Skeletal muscle tissue (tissue), 4 donors: Measurements from ENCODE around the gene TANC1. TPM values are rescaled to one million over a fixed set of nuclear protein-coding genes. Genes with fewer than 3 reads are reported as not detected.

Experiments
- H3K27ac ChIP-seq: one replicate; pipeline ENCODE4 v1.7.0; 2013; ENCODE audit warnings: mild to moderate bottlenecking, low read depth, low read length, inconsistent platforms
- H3K27me3 ChIP-seq, 3 donors: one replicate each; pipeline ENCODE4 v1.7.0; 2013; ENCODE audit warnings: low read length in 3 of 3; ENCODE audit not compliant: control insufficient read depth in 3 of 3, insufficient read depth in 3 of 3
- H3K36me3 ChIP-seq, 3 donors: one replicate each; pipeline ENCODE4 v1.7.0; 2013; ENCODE audit warnings: low read length in 3 of 3; ENCODE audit not compliant: control insufficient read depth in 3 of 3, insufficient read depth in 3 of 3
- H3K4me1 ChIP-seq, 3 donors: one replicate each; pipeline ENCODE4 v1.7.0; 2013; ENCODE audit warnings: low read length in 3 of 3, mild to moderate bottlenecking in 3 of 3; ENCODE audit not compliant: control insufficient read depth in 3 of 3, insufficient read depth in 3 of 3
- H3K4me3 ChIP-seq, 3 donors: one replicate each; pipeline ENCODE4 v1.7.0; 2013; ENCODE audit warnings: low read length in 3 of 3
- H3K9ac ChIP-seq, 3 donors: one replicate each; pipeline ENCODE4 v1.7.0; 2013; ENCODE audit warnings: low read length in 3 of 3, mild to moderate bottlenecking in 3 of 3, moderate library complexity in 2 of 3, low read depth in 1 of 3
- H3K9me3 ChIP-seq, 3 donors: one replicate each; pipeline ENCODE4 v1.7.0; 2013; ENCODE audit warnings: low read length in 3 of 3; ENCODE audit not compliant: control insufficient read depth in 3 of 3
- total RNA-seq: library from RNA; depleted of rRNA; stranded (reverse); fragments of >200 nt; gene quantifications from one replicate; pipeline ENCODE4 v1.2.3, GENCODE V29; 2014
- donor health status: Osteomylitis.

The TANC1 gene
- total RNA-seq, 1 donor from 2014 or later = 38.1 TPM

GRCh38 chr2:159003555-159003954 is 35.1 kb downstream of the TANC1 start:
- H3K27ac ChIP-seq = no peak overlapping the region
- no peaks in the 10 kb centered on the region for H3K36me3 ChIP-seq
- peaks cover 1 to 3% (median 2%) of the 10 kb centered on the region in 3 donors for H3K4me1 ChIP-seq
- H3K4me3 ChIP-seq = no peak overlapping the region
- H3K9ac ChIP-seq = no peak overlapping the region
- no peaks in the 10 kb centered on the region for H3K27me3 ChIP-seq
- no peaks in the 10 kb centered on the region for H3K9me3 ChIP-seq

GRCh38 chr2:159004849-159005248 is 36.4 kb downstream of the TANC1 start:
- H3K27me3 ChIP-seq = no peaks in the 10 kb centered on the region
- H3K36me3 ChIP-seq = no peaks in the 10 kb centered on the region
- H3K27ac ChIP-seq = no peak overlapping the region
- no peak overlapping the region for H3K9ac ChIP-seq
- H3K4me3 ChIP-seq = no peak overlapping the region
- H3K4me1 ChIP-seq = no peaks in the 10 kb centered on the region
- H3K9me3 ChIP-seq = no peaks in the 10 kb centered on the region

DNA sequence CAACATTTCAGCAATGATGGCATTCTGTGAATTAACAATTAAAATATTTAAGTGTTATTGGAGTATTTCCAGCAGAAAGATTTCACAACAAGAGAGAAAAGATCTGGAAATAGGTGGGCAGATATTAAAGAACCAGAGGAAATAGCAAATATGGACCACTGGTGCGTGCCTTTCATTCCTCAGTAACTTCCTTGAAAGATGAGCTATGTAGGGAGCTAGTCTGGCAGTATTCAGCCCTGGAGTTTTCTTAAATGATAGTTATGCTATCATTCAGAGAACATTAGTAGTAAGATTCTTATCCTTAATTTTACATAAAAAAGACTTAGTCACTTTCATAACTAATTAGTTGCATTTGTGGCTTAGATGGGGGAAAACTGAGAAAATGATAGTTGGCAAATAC is 41.5 kb downstream of the TANC1 start:
- Histone ChIP-seq H3K4me1 (peaks cover 4 to 7% (median 4%) of the 10 kb centered on the region in 3 donors), H3K4me3 (no peak overlapping the region), H3K9ac (no peak overlapping the region), H3K27me3 (no peaks in the 10 kb centered on the region), H3K36me3 (no peaks in the 10 kb centered on the region), H3K9me3 (no peaks in the 10 kb centered on the region), H3K27ac (no peak overlapping the region)

DNA sequence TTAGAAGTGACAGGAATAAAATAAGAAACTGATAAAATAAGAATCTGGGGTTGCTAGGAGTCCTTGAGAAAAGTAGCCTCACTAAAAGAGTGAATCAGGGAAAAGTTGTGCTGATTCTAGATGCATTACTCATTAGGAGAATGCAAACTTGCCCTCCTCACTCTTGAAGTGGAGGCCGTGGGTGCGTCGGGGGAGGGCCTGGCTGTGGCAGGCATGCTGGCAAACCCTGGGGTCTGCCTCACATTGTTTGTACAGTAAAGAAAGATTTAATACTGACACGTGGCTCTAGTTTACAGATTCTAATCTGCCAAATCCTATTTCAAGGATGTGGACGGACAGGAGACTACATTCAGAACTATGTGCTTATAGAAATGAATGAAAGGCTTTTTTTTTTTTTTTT is 41.9 kb downstream of the TANC1 start:
- H3K9me3 ChIP-seq = no peaks in the 10 kb centered on the region
- no peak overlapping the region for H3K9ac ChIP-seq
- H3K36me3 ChIP-seq = no peaks in the 10 kb centered on the region
- H3K27ac ChIP-seq = no peak overlapping the region
- peaks cover 4 to 7% (median 4%) of the 10 kb centered on the region in 3 donors for H3K4me1 ChIP-seq
- H3K27me3 ChIP-seq = no peaks in the 10 kb centered on the region
- no peak overlapping the region for H3K4me3 ChIP-seq

DNA sequence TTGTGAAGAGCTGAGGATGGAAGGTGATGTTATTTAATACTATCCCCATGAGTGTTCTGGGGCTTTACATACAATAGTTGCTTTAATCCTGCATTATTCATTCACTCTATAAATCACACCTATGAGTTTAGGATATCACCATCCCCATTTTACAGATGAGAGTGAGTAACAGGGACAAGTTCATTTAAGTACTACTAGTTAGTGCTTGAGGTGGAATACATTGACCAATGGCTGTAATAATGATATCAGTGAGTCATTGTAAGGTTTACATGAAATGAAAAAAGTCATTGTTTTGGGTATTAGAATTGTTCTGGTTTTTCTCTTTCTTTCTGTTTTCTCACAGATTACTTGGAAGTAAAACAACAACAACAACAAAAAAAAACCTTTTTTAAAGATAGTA is 42.5 kb downstream of the TANC1 start:
- Histone ChIP-seq H3K27me3 (no peaks in the 10 kb centered on the region), H3K9me3 (peaks cover 0 to 5% (median 0%) of the 10 kb centered on the region in 3 donors), H3K9ac (no peak overlapping the region), H3K27ac (no peak overlapping the region), H3K4me1 (peaks cover 4 to 7% (median 4%) of the 10 kb centered on the region in 3 donors), H3K36me3 (no peaks in the 10 kb centered on the region), H3K4me3 (no peak overlapping the region)

DNA sequence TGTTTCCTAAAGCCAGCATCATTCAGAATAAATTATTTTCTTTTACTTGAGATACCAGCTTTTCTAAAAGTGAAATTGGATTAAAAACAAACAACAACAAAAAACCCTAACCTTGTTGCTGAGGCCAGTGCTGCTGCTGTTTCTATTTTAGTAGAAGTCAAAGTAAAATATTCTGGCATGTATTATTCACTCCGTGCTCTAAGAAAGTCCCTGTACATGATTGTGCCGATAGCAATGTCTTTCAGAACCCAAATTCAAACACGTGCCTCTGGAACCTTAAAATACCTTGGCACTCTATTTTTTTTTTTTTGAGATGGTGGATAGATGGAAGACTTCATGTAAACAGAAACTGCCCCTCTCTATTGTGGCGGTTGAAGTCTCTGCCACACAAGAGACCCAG is 43.7 kb downstream of the TANC1 start:
- Histone ChIP-seq H3K27me3 (no peaks in the 10 kb centered on the region), H3K4me3 (peak overlapping the region in 1 of 3 donors; percentile 59), H3K36me3 (no peaks in the 10 kb centered on the region), H3K9ac (peak overlapping the region in 1 of 3 donors; percentile 28), H3K9me3 (peaks cover 0 to 5% (median 0%) of the 10 kb centered on the region in 3 donors), H3K4me1 (peaks cover 4 to 7% (median 4%) of the 10 kb centered on the region in 3 donors), H3K27ac (no peak overlapping the region)

DNA sequence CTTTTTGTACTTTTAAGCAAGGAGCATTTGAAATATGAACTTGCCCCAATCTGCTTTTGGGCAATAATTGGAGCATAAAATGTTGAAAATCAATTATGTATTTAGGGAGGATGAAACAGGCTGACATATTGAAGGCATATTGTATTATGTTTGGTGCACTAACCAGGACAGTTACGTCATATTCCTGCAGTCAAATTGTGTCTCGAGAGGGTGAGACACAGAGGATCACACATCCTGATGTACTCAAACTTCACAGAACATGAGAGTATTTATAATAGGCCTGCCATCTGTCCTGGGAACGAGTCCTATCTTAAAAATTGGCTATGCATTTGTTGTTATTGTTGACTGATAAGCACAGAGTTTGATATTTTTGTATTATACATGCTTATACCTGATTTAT is 44.7 kb downstream of the TANC1 start:
- Histone ChIP-seq H3K9ac (no peak overlapping the region), H3K4me1 (peaks cover 4 to 7% (median 4%) of the 10 kb centered on the region in 3 donors), H3K36me3 (no peaks in the 10 kb centered on the region), H3K27ac (no peak overlapping the region), H3K4me3 (no peak overlapping the region), H3K9me3 (peaks cover 0 to 5% (median 0%) of the 10 kb centered on the region in 3 donors), H3K27me3 (no peaks in the 10 kb centered on the region)

DNA sequence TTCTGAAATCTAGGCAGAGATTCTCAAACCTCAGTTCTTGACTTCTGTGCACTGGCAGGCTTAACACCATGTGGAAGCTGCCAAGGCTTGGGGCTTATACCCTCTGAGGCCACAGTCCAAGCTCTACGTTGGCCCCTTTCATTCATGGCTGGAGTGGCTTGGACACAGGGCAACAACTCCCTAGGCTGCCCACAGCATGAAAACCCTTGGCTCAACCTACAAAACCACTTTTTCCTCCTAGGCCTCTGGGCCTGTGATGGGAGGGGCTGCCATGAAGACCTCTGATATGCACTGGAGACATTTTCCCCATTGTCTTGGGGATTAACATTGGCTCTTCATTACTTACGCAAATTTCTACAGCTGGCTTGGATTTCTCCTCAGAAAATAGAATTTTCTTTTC is 46.7 kb downstream of the TANC1 start:
- H3K27ac ChIP-seq = no peak overlapping the region
- H3K4me3 ChIP-seq = no peak overlapping the region
- no peaks in the 10 kb centered on the region for H3K27me3 ChIP-seq
- peaks cover 4 to 7% (median 4%) of the 10 kb centered on the region in 3 donors for H3K4me1 ChIP-seq
- peaks cover 0 to 5% (median 0%) of the 10 kb centered on the region in 3 donors for H3K9me3 ChIP-seq
- H3K9ac ChIP-seq = no peak overlapping the region
- H3K36me3 ChIP-seq = no peaks in the 10 kb centered on the region

DNA sequence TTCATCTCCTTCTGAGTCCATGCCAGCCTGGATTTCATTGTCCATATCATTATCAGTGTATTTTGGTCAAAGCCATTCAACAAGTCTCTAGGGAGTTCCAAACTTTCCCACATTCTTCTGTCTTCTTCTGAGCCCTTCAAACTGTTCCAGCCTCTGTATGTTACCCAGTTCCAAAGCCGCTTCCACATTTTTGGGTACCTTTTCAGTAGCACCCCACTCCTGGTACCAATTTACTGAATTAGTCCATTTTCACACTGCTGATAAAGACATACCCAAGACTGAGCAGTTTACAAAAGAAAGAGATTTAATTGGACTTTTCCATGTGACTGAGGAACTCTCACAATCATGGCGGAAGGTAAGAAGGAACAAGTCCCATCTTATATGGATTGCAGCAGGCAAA is 47.4 kb downstream of the TANC1 start:
- Histone ChIP-seq H3K4me1 (peaks cover 4 to 7% (median 4%) of the 10 kb centered on the region in 3 donors), H3K27me3 (no peaks in the 10 kb centered on the region), H3K4me3 (no peak overlapping the region), H3K36me3 (no peaks in the 10 kb centered on the region), H3K9me3 (peaks cover 0 to 5% (median 0%) of the 10 kb centered on the region in 3 donors), H3K27ac (no peak overlapping the region), H3K9ac (no peak overlapping the region)

GRCh38 chr2:159017837-159018236 is 49.4 kb downstream of the TANC1 start:
- no peaks in the 10 kb centered on the region for H3K36me3 ChIP-seq
- H3K27ac ChIP-seq = no peak overlapping the region
- H3K4me3 ChIP-seq = no peak overlapping the region
- H3K9me3 ChIP-seq = peaks cover 0 to 5% (median 0%) of the 10 kb centered on the region in 3 donors
- no peaks in the 10 kb centered on the region for H3K4me1 ChIP-seq
- no peaks in the 10 kb centered on the region for H3K27me3 ChIP-seq
- H3K9ac ChIP-seq = no peak overlapping the region
